Endometrial microvascular endothelial cells (primary cell): Measurements from ENCODE around the gene GULP1. TPM values are rescaled to one million over a fixed set of nuclear protein-coding genes. Genes with fewer than 3 reads are reported as not detected.

ENCODE experiments used
- in situ Hi-C: cut with HindIII; loops from 2 replicates; pipeline ENCODE4 v1.10.0; 2017; ENCODE audit warnings: low sequenced_read_pairs, low pct_unique_long_range_greater_than_20kb; ENCODE audit errors: inconsistent ontology term
- total RNA-seq: library from RNA; depleted of rRNA; stranded (reverse); fragments of >200 nt; gene quantifications from one replicate; pipeline ENCODE4 v1.2.3, GENCODE V29; 2015; ENCODE audit errors: inconsistent ontology term

Gene GULP1
- total RNA-seq, 1 donor from 2014 or later: 34.9 TPM

GRCh38 chr2:188345831-188346458, 54.3 kb downstream of the GULP1 start:
- in situ Hi-C loops: no loop called here

GRCh38 chr2:188349019-188349418, 57.3 kb downstream of the GULP1 start:
- in situ Hi-C loops: no loop called here

GRCh38 chr2:188353282-188353681, 61.6 kb downstream of the GULP1 start:
- in situ Hi-C loops: no loop called here

- in situ Hi-C loops: no loop called here
These were observed 69.0 kb downstream of the GULP1 start for GRCh38 chr2:188360485-188361263.

- in situ Hi-C loops: no loop called here
These were observed 72.5 kb downstream of the GULP1 start for GRCh38 chr2:188364033-188364630.

- in situ Hi-C loops: no loop called here
These were observed 73.5 kb downstream of the GULP1 start for GRCh38 chr2:188365058-188365641.

GRCh38 chr2:188367164-188367563, 75.5 kb downstream of the GULP1 start:
- in situ Hi-C loops: no loop called here

GRCh38 chr2:188369365-188369764, 77.7 kb downstream of the GULP1 start:
- in situ Hi-C loops: no loop called here

- in situ Hi-C loops: no loop called here
These were observed 86.8 kb downstream of the GULP1 start for GRCh38 chr2:188378371-188378950.

GRCh38 chr2:188379748-188380147, 88.1 kb downstream of the GULP1 start:
- in situ Hi-C loops: no loop called here

- in situ Hi-C loops: no loop called here
These were observed 88.6 kb downstream of the GULP1 start for GRCh38 chr2:188380280-188380679.

GRCh38 chr2:188381614-188382013, 89.9 kb downstream of the GULP1 start:
- in situ Hi-C loops: no loop called here

GRCh38 chr2:188382107-188382506, 90.4 kb downstream of the GULP1 start:
- in situ Hi-C loops: no loop called here

GRCh38 chr2:188383158-188383557, 91.5 kb downstream of the GULP1 start:
- in situ Hi-C loops: no loop called here

GRCh38 chr2:188385857-188386256, 94.2 kb downstream of the GULP1 start:
- in situ Hi-C loops: no loop called here

GRCh38 chr2:188388831-188389230, 97.2 kb downstream of the GULP1 start:
- in situ Hi-C loops: no loop called here

- in situ Hi-C loops: no loop called here
These were observed 99.7 kb downstream of the GULP1 start for GRCh38 chr2:188391354-188391753.

GRCh38 chr2:188394931-188395472, 103.3 kb downstream of the GULP1 start:
- in situ Hi-C loops: no loop called here
